Measurements from ENCODE around the gene NDRG4.

The NDRG4 gene

GRCh38 chr16:58510776-58511628, 11.1 kb downstream of the NDRG4 start:
- no peak for DNase-seq

- DNase-seq: peak; percentile 1
Measured at GRCh38 chr16:58511933-58512815, 12.2 kb downstream of the NDRG4 start.

- no peak for DNase-seq
Measured at GRCh38 chr16:58513874-58514273, 13.9 kb downstream of the NDRG4 start.

GRCh38 chr16:58515125-58515870, 15.4 kb downstream of the NDRG4 start, which contains the start of gene SETD6:
TSS of gene SETD6 (plus strand) at chr16:58515517. CDS start at chr16:58515538, 21 bp downstream.
- DNase-seq: peak; percentile 36

GRCh38 chr16:58515871-58516767, 16.2 kb downstream of the NDRG4 start:
- no peak for DNase-seq

GRCh38 chr16:58516768-58517107, 16.8 kb downstream of the NDRG4 start:
- no peak for DNase-seq

- DNase-seq: no peak
Measured at GRCh38 chr16:58518083-58518979, 18.4 kb downstream of the NDRG4 start.

GRCh38 chr16:58518980-58519368, 19.0 kb downstream of the NDRG4 start:
- DNase-seq: no peak

GRCh38 chr16:58519707-58520106, 19.8 kb downstream of the NDRG4 start:
- no peak for DNase-seq

GRCh38 chr16:58530179-58530578, 30.2 kb downstream of the NDRG4 start:
- DNase-seq: no peak

GRCh38 chr16:58532414-58532813, 32.5 kb downstream of the NDRG4 start:
- no peak for DNase-seq

- DNase-seq: no peak
Measured at GRCh38 chr16:58533751-58534470, 34.0 kb downstream of the NDRG4 start.

- DNase-seq: no peak
Measured at GRCh38 chr16:58535100-58535499, 35.2 kb downstream of the NDRG4 start.

GRCh38 chr16:58536278-58536677, 36.3 kb downstream of the NDRG4 start:
- no peak for DNase-seq

- DNase-seq: no peak
Measured at GRCh38 chr16:58537124-58537906, 37.4 kb downstream of the NDRG4 start.

GRCh38 chr16:58541711-58542110, 41.8 kb downstream of the NDRG4 start:
- no peak for DNase-seq

- no peak for DNase-seq
Measured at GRCh38 chr16:58542291-58542690, 42.3 kb downstream of the NDRG4 start.

GRCh38 chr16:58543685-58544084, 43.7 kb downstream of the NDRG4 start:
- no peak for DNase-seq

GRCh38 chr16:58548378-58548777, 48.4 kb downstream of the NDRG4 start:
- no peak for DNase-seq

Measured in NCI-H526 treated with DMSO at 0.1 percent for 48 hours (cell line).